K562 (cell line): Measurements from ENCODE around the gene RTP3. TPM values are rescaled to one million over a fixed set of nuclear protein-coding genes. Genes with fewer than 3 reads are reported as not detected.

Experiments used
- ATAC-seq: fragments of 200-7000 bp; cut with Tn5 transposase; 3 replicates; pipeline ENCODE4 v1.9.1; 2020; ENCODE audit warnings: moderate library complexity
- BruUV-seq: library from RNA; stranded (reverse); fragments of 400-500 nt; replicated peaks from 2 replicates; lab custom pipeline; 2021; lab: Mats Ljungman, UMichigan
- CTCF ChIA-PET: fragments of 300-600 bp; formaldehyde crosslinking; extraction: SDS; loops from one replicate; lab custom pipeline; 2021; ENCODE audit warnings: low intra/inter-chr PET ratio; lab: Yijun Ruan, JAX
- POLR2A ChIA-PET: fragments of 300-600, 350-650 bp; sonication (Branson Sonifier 250); formaldehyde crosslinking; extraction: SDS; loops from one replicate; lab custom pipeline; 2021; ENCODE audit warnings: antibody characterized with exemption, inconsistent platforms; lab: Yijun Ruan, JAX
- DNase-seq, 4 experiments: peaks; one replicate each; pipeline versions ENCODE4 v3.0.0 to v3.0.0-alpha.2; 2011 to 2018; ENCODE audit warnings: low spot score in 3 of 4, mixed read lengths in 3 of 4; ENCODE audit errors: extremely low read depth in 1 of 4
- FAIRE-seq: peaks from 2 replicates; lab custom pipeline; 2011; peaks lifted over from hg19 to GRCh38; lab: Jason Lieb, UNC
- H2AFZ ChIP-seq: 2 replicates; pipeline ENCODE4 v1.6.0; 2011; ENCODE audit warnings: low read depth, low read length, control low read depth, inconsistent platforms
- H3K27ac ChIP-seq: fragments of 200-600 bp; 3 replicates; pipeline ENCODE4 v1.8.0; 2011; ENCODE audit warnings: low read depth, mild to moderate bottlenecking, control low read depth, inconsistent platforms, low read length, moderate library complexity, mixed read lengths; ENCODE audit errors: extremely low read depth
- H3K27me3 ChIP-seq, 2 experiments: fragments of 300-600 bp in 1 of 2; 2 replicates in 1 of 2; 3 replicates in 1 of 2; pipeline versions ENCODE4 v1.6.0 to v1.8.0; 2011; ENCODE audit warnings: inconsistent platforms in 2 of 2, low read length in 2 of 2, mild to moderate bottlenecking in 1 of 2, mixed read lengths in 1 of 2, moderate library complexity in 1 of 2; ENCODE audit not compliant: control insufficient read depth in 2 of 2, insufficient read depth in 2 of 2
- H3K36me3 ChIP-seq: fragments of 300-600 bp; 3 replicates; pipeline ENCODE4 v1.8.0; 2011; ENCODE audit warnings: mild to moderate bottlenecking, low read length, inconsistent platforms; ENCODE audit not compliant: control insufficient read depth, insufficient read depth
- H3K4me1 ChIP-seq, 2 experiments: fragments of 200-600 bp in 1 of 2; replicated peaks in 1 of 2; 2 replicates in 1 of 2; 3 replicates in 1 of 2; pipeline versions ENCODE4 v1.5.1 to v1.8.0; 2011; ENCODE audit warnings: inconsistent platforms in 2 of 2, low read length in 2 of 2, mild to moderate bottlenecking in 1 of 2, mixed read lengths in 1 of 2, moderate library complexity in 1 of 2; ENCODE audit not compliant: control insufficient read depth in 2 of 2, insufficient read depth in 2 of 2
- H3K4me2 ChIP-seq: 2 replicates; pipeline ENCODE4 v1.6.1; 2011; ENCODE audit warnings: low read length, control low read depth, inconsistent platforms, mixed read lengths; ENCODE audit not compliant: insufficient read depth
- H3K4me3 ChIP-seq: fragments of 200-600 bp; sonication (generic), shearing (Covaris generic); 2 replicates; pipeline ENCODE4 v1.5.1; 2016; ENCODE audit warnings: control low read depth, inconsistent platforms
- H3K79me2 ChIP-seq: fragments of 200-600 bp; 3 replicates; pipeline ENCODE4 v1.8.0; 2011; ENCODE audit warnings: low read length, inconsistent platforms; ENCODE audit not compliant: control insufficient read depth, insufficient read depth
- H3K9ac ChIP-seq, 2 experiments: 2 replicates each; pipeline versions ENCODE4 v1.6.0 to v1.6.1; 2011; ENCODE audit warnings: low read depth in 2 of 2, low read length in 2 of 2, control low read depth in 1 of 2, inconsistent platforms in 1 of 2, mild to moderate bottlenecking in 1 of 2, mixed read lengths in 1 of 2; ENCODE audit not compliant: insufficient read depth in 1 of 2
- H3K9me1 ChIP-seq: one replicate; pipeline ENCODE4 v1.6.0; 2011; ENCODE audit warnings: inconsistent platforms, mild to moderate bottlenecking, low read length, moderate library complexity; ENCODE audit not compliant: control insufficient read depth, insufficient read depth
- H3K9me3 ChIP-seq: replicated peaks from 2 replicates; pipeline ENCODE4 v1.5.1; 2011; ENCODE audit warnings: low read depth, low read length, inconsistent platforms; ENCODE audit not compliant: control insufficient read depth, insufficient read depth
- H4K20me1 ChIP-seq: replicated peaks from 2 replicates; pipeline ENCODE4 v1.6.1; 2011; ENCODE audit warnings: low read length, inconsistent platforms, mixed read lengths; ENCODE audit not compliant: control insufficient read depth, insufficient read depth
- ZBTB17 ChIP-seq: fragments of 450-650 bp; formaldehyde crosslinking; IDR thresholded peaks from 2 replicates; pipeline ENCODE4 v1.4.0; 2020; ENCODE audit warnings: mild to moderate bottlenecking
- ZNF785 ChIP-seq: fragments of 250-450 bp; sonication (Bioruptor Pico); IDR thresholded peaks from 2 replicates; pipeline ENCODE4 v1.4.0; 2020; ENCODE audit warnings: mild to moderate bottlenecking
- whole genome bisulfite sequencing: fragments of 100-300 bp; shearing (Covaris generic); methylation state at CpG from one replicate; pipeline ENCODE4 v1.1.6; 2016; ENCODE audit warnings: low coverage, mixed read lengths; ENCODE audit not compliant: insufficient coverage; ENCODE audit errors: missing lambda C conversion rate; 5-methylcytosine and 5-hydroxymethylcytosine counted together
- in situ Hi-C: fragments of 300-500 bp; cut with MboI; formaldehyde crosslinking; loops from 4 replicates; pipeline ENCODE4 v1.15.0; 2018; ENCODE audit warnings: inconsistent platforms, mixed read lengths
- intact Hi-C: fragments of 100-400 bp; cut with micrococcal nuclease; formaldehyde crosslinking; loops from 2 replicates; pipeline ENCODE4 v1.14.2; 2022
- polyA plus RNA-seq, 8 experiments: library from polyadenylated mRNA; depleted of rRNA in 4 of 8; stranded (reverse) in 5 of 8; unstranded in 3 of 8; fragments of >200 nt; fragmentation: Nextera tagmentation in 2 of 8; fragmentation: Illumina TruSeq in 1 of 8; extraction: Ambion mirVana in 2 of 8; extraction: Trizol in 1 of 8; gene quantifications; 2 replicates each; pipeline versions ENCODE4 v1.2.1 to v1.2.3, GENCODE V29; 2011 to 2014; ENCODE audit warnings: inconsistent platforms in 1 of 8, missing spikeins in 1 of 8
- total RNA-seq, 7 experiments: library from RNA; depleted of rRNA in 6 of 7; stranded (reverse); fragments of >200 nt in 6 of 7; fragmentation: Illumina TruSeq in 2 of 7; extraction: Trizol in 2 of 7; gene quantifications; 2 replicates each; pipeline versions ENCODE4 v1.2.1 to v1.2.3, GENCODE V29; 2011 to 2021; ENCODE audit warnings: low replicate concordance in 1 of 7
- TF ChIP-seq, protein P1 (sequence below): fragments of 250-450 bp; sonication (Bioruptor Pico); IDR thresholded peaks from 2 replicates; pipeline ENCODE4 v1.5.0; 2021
- TF ChIP-seq, protein P2 (sequence below): fragments of 450-650 bp; IDR thresholded peaks from 2 replicates; pipeline ENCODE4 v1.6.1; 2016; ENCODE audit warnings: antibody characterized with exemption
- TF ChIP-seq, protein P3 (sequence below): fragments of 450-650 bp; conservative IDR thresholded peaks from 2 replicates; pipeline ENCODE4 v1.6.1; 2016; ENCODE audit warnings: missing genetic modification characterization, low read depth, mild to moderate bottlenecking, missing compliant biosample characterization, moderate library complexity

The RTP3 gene
- total and polyA plus RNA-seq, 9 of the 15 experiments (the other 6 are each of a cell fraction or from before 2014, with no cell fraction given): not detected

DNA sequence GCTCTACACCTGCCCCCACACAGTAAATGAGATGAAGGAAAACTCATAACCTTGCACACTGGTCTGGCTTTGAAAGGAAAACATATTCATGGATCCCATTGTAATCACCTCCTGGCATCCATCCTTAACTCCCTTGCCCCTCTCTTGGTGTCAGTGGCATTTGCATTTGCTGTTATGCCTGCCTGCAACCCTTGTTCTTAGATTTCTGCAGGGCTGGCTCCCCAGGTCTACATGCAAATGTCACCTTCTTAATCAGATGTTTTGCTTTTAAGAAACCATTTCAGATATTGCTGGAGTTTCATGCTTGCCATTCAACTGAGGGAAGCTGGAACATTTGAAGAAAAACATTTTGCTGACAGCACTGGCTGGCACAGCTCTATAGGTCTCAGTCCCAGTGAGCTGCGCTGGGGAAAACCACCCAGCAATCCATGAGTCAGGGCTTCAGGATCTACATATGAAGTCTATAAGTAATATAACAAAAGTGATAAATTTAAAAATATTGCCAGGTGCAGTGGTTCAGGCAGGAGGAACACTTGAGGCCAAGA, 49.2 kb downstream of the RTP3 start:
- WGBS: 38% methylated on average over 1 of the region's 1 CpG
- FAIRE-seq (no peak), DNase-seq (no peak), ATAC-seq (no peak)
- Histone ChIP-seq H3K79me2 (no peaks in the 10 kb centered on the region), H3K9me1 (no peaks in the 10 kb centered on the region), H4K20me1 (no peaks in the 10 kb centered on the region), H3K4me1 (peaks cover 49 to 50% of the 10 kb centered on the region in 2 experiments), H3K4me2 (peak overlapping the region; percentile 13; the same call in 1 of the 2 replicates), H3K9me3 (no peaks in the 10 kb centered on the region; the same call in 1 of the 2 replicates), H2AFZ (peak overlapping the region; percentile 71), H3K4me3 (no peak overlapping the region), H3K27ac (no peak overlapping the region; the same call in 2 of the 3 replicates), H3K36me3 (no peaks in the 10 kb centered on the region), H3K9ac (no peak overlapping the region), H3K27me3 (no peaks in the 10 kb centered on the region; a peak in 1 of 5 replicates)
- ChIA-PET CTCF (no interaction called here), POLR2A (interaction anchor here (0.6 to 1.2 kb wide), 2 partner anchors 11 to 20 kb away, joined by 3 to 4 read pairs; no protein-coding TSS in a partner anchor)
- TF ChIP-seq, protein P1, sequence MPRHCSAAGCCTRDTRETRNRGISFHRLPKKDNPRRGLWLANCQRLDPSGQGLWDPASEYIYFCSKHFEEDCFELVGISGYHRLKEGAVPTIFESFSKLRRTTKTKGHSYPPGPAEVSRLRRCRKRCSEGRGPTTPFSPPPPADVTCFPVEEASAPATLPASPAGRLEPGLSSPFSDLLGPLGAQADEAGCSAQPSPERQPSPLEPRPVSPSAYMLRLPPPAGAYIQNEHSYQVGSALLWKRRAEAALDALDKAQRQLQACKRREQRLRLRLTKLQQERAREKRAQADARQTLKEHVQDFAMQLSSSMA (CRISPR knock-in tag): no peak
- TF ChIP-seq ZNF785 (CRISPR knock-in tag): no peak
- no peak for TF ChIP-seq ZBTB17 (CRISPR knock-in tag)
- TF ChIP-seq, protein P2, sequence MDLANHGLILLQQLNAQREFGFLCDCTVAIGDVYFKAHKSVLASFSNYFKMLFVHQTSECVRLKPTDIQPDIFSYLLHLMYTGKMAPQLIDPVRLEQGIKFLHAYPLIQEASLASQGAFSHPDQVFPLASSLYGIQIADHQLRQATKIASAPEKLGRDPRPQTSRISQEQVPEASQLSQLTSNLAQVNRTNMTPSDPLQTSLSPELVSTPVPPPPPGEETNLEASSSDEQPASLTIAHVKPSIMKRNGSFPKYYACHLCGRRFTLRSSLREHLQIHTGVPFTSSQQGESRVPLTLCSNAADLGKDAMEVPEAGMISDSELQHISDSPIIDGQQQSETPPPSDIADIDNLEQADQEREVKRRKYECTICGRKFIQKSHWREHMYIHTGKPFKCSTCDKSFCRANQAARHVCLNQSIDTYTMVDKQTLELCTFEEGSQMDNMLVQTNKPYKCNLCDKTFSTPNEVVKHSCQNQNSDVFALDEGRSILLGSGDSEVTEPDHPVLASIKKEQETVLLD: no peak
- TF ChIP-seq, protein P3, sequence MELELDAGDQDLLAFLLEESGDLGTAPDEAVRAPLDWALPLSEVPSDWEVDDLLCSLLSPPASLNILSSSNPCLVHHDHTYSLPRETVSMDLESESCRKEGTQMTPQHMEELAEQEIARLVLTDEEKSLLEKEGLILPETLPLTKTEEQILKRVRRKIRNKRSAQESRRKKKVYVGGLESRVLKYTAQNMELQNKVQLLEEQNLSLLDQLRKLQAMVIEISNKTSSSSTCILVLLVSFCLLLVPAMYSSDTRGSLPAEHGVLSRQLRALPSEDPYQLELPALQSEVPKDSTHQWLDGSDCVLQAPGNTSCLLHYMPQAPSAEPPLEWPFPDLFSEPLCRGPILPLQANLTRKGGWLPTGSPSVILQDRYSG (tag): 0 out of 2 replicates have a peak, but pooled peaks have one; percentile 33
- no TSS peak for BruUV-seq
- intact Hi-C loops: no loop called here
- in situ Hi-C loops: no loop called here
